Glomerular endothelial cell (primary cell): Measurements from ENCODE around the gene HOTAIR. TPM values are rescaled to one million over a fixed set of nuclear protein-coding genes. Genes with fewer than 3 reads are reported as not detected.

ENCODE experiments used
- DNase-seq: peaks from one replicate; pipeline ENCODE4 v3.0.0-alpha.2; 2011; ENCODE audit warnings: low read depth, low spot score; ENCODE audit errors: extremely low read depth
- total RNA-seq: library from RNA; depleted of rRNA; stranded (reverse); fragments of >200 nt; gene quantifications from 2 replicates; pipeline ENCODE4 v1.2.3, GENCODE V29; 2015

HOTAIR gene
- total RNA-seq, 1 donor from 2014 or later = 0.12 TPM

DNA sequence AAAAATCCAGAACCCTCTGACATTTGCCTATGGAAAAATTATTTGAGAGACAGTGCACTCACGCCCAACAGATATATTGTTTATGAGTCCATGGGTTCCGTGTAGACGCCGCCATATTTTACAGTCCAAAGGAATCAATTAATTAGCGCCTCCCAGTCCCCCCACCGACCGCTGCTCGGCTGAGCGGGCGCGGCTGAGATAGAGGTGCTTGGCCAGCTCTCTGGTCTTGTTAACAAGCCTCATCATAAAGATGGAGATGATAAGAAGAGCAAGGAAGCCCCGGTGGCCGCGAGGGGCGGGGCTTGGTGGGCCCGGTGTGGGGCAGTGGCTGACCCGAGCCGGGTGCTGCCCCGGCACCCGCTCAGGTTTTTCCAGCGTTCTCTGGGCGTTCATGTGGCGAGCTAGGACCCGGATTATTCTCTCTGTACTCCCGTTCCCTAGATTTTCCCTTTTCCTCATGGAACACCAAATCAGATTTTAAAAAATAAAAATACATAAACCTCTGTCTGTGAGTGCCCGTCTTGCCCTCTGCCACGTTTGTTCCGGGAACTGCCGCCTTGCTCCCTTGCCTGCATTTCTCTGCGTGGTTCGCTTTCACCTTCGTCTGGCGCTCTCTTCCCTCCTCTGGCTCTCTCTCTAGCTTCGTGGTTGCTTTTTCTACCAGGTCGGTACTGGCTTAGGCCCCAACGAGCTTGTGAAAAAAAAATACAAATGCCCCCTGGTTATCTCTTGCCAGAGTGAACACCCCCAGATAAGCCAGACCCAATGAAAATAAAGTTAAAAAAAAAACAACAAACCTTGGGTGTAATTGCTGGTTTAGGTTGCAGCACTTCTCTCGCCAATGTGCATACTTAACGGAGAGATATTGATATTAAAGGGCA lies 11.1 kb downstream of the HOTAIR start:
- no peak for DNase-seq

DNA sequence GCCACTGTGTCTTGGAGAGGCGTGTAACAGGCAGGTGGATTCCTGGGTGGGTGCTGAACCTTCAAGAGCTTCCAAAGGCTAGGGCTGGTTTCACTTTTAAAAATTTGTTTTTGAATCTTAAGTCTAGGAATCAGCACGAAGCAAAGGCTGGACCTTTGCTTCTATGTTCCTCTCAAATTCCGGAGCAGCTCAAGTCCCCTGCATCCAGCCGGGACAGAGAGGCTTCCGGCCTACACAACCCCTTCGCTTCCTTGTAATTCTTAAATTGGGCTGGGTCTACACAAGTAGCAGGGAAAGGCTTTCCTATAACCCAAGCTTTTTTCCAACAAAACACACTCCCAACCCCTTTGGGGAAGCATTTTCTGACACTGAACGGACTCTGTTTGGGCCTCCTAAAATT lies 11.7 kb downstream of the HOTAIR start:
- no peak for DNase-seq

DNA sequence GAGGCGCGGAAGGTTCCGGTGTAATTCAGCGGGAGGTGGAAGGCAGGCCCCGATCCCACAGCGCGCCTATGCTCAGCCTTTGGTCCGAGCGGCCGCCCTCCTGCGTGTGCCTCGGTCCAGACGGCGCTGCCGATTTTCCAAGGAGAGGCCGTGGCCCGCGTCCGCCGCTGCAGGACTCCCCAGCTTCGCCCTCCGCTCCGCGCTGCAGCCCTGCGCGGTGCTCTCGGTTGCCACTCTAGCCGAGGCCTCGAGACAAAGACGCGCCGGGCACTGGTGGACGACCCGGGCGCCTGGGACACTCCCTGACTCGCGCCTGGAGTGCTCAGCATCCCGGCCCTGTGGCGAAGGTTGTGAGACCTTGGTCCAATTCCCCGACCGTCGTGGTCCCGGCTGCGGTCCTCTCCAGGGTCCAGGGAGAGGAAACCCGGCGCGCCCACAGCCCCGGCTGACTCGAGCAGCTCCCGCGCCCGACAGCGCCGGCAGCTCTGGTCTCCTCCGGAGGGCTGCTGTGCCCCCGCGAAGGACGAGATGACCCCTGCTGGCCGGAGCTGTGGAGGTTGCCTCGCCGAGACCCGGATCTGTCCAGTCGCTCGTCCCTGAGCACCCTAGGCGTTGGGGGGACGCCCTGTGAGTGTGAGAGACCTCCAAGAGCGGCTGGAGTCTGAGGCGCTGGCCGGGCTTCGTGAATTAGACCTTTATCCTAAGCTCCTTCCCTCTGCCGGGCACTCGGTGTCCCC lies 13.6 kb downstream of the HOTAIR start:
- no peak for DNase-seq

DNA sequence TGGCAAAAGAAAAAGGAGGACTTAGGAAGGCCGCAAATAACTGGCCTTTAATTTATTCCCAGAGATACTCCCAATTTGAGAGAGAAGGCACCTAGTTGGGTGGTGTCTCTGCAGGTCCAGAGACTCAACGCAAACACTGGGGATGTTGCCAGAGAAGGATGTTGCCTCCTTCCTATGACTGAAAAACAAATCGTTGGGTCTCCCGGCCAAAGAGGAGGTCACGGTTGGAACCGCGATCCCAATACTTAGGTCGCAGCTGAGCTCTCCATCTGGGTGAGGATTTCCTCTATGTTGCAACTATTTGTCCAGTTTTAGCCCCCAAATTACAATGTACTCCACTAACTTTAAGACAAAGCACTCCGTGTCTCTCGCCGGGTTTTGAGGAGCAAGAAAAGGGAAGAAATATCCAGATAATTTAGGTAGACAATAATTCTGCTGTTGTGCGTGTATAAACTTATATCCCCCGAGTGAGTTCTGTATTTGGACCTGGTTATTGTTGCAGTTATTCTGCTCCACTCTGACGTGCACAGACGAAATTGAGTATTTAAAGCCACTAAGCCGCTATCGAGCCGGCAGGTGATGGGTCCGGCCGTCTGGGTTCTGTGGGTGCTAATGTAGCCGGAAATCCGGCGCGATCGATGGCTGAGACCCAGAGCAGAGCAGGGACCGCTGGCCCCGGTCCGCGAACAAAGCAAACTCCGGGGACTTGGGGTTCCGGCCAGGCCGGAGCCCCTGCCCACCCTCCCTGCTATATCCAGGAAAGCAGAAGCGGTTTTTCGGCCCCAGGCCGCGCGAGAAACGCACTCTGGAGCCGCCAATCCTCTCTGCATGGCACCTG lies 14.3 kb downstream of the HOTAIR start:
- no peak for DNase-seq

DNA sequence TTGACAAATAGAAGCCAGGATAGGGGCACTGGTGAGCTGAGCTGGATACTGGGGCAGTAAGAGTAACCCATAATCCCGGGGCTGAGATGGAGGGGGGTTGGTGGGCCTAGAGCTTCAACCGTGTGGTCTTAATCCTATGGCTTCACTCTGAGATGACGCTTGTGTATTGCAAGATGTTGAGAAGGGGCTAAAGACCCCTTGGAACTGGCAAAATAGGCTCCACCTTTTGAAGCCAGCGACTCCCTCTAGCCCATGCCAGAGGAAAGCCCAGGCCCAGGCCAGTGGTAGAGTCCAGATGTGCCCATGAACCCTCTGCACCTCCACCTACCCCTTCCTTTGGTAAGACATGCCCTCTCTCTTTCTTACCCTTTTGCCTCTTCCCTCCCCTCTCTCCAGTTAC lies 15.4 kb downstream of the HOTAIR start:
- DNase-seq = no peak

DNA sequence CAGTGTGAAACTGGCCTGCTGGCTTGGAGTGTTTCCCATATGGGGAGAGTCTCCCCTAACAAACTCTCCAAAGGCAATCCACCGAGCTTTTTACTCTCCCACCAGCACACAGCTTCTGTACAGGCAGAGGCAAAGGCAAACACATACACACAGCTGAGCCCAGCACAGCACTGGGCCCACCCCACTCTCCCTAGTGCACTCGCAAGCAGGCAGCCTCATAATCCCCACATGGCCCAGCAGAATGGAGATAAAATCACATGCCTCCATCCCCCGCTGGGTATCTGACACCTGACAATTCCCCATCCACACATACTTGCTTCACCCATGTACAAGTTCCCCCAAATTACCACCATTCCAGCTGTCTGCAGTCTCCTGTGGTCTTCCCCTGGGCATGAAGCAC lies 16.6 kb downstream of the HOTAIR start:
- no peak for DNase-seq

DNA sequence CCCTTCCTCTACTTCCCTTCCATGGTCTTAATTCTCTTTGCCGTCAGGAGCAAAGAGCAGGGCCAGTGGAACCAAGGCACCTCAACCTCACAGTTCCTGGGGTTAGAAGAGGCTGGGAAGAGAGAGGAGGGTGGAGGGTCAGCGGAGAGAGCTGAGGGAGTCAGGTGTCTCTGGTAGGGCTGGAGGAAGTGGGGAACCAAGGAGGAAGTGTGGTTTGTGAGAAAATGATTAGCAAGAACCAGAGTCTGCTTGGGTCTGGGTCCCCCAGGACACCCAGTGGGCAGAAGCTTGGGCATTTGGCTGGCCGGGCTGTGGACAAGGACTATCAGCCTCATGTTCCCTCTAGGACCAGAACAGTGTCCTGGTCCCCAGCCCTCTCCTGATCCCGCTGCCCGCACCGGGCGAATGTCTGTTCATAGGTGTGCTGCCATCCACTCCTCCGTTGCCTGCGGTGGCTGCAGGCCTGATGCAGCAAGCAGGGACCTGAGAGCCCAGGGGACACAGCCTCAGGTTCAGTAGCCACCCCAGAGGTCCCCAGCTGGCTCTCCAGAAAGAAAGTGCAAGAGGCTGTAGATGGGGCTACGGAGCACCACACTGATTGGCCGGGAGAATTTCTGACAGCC lies 17.7 kb downstream of the HOTAIR start:
- DNase-seq = no peak

DNA sequence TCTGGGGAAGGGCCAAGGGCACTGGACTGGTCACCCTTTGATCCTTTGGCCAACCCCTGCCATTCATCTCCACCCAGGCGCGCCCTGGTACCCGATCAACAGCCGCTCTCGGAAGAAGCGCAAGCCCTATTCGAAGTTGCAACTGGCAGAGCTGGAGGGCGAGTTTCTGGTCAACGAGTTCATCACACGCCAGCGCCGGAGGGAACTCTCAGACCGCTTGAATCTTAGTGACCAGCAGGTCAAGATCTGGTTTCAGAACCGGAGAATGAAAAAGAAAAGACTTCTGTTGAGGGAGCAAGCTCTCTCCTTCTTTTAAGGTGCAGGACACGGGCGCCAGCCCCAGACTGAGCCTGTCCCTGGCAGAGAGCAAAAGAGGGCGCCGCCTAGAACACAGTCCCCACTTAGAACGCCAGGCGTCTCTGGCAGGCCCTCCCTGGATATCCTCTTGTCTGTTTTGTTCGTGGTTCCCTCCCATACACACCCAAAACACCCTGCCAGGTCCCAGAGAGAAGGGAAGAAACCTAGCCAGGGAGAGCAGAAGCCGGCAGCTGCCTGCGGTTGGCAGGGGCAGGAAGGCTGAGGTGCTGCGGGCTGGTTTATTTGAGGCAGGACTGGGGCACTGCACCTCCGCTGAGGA lies 18.4 kb downstream of the HOTAIR start:
- DNase-seq = no peak

DNA sequence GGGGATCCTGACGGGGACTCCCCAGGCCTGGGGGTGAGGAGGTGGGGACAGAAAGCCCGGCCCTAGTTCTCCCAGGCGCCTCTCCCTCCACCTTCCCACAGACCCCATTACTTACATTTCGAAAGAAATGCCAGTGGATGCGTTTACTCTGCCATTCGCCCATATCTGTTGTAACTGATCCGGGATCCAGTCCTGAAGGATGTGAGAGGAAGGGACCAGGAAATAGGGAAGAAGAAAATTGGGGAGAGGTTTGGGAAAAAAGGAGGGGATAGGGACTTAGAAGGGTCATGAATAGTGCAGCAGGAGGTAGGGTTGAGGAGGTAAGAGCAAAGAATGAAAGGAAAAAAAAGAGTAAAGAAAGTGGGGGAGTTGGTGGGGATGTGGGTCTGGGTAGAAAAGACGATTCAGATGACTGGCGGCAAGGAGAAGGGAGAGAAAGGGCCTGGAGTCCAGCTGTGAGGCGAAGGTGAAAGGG lies 18.9 kb downstream of the HOTAIR start:
- no peak for DNase-seq

DNA sequence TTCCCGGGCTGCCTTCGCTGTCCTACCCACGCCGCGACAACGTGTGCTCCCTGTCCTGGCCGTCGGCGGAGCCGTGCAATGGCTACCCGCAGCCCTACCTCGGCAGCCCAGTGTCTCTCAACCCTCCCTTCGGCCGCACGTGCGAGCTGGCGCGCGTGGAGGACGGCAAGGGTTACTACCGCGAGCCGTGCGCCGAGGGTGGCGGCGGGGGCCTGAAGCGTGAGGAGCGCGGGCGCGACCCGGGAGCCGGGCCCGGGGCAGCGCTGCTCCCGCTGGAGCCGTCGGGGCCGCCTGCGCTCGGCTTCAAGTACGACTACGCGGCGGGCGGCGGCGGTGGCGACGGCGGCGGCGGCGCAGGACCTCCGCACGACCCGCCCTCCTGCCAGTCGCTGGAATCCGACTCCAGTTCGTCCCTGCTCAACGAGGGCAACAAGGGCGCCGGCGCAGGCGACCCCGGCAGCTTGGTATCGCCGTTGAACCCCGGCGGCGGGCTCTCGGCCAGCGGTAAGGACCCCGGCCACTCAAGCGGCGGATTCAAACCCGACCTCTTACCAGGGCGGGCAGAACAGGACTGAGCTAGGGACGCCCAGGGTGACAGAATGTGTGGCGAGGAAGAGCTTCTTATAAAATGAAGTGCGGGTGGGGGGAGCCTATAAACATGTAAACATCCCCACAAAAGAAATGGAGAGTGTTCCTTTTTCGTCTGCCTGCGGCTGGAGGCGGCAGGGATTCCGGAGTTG lies 19.5 kb downstream of the HOTAIR start:
- DNase-seq = no peak

DNA sequence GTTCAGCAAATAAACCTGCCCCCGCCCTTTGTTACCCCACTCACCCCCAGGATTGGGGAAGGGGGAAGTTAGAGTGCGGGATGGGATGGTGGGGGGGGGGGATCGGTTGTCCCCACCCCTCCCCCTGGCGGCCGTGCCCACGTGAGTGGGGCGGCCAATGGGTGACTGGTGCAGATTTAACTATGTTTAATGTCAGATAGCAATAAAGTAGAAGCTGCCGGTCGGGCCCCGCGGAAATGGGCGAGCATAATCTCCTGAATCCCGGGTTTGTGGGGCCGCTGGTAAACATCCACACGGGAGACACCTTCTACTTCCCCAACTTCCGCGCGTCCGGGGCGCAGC lies 20.1 kb downstream of the HOTAIR start, which contains the start of gene HOXC12:
Gene HOXC12 (plus strand): TSS at position 210 of the 342 bp plus-strand sequence. CDS start 27 bp downstream, at position 237.
- DNase-seq = no peak

DNA sequence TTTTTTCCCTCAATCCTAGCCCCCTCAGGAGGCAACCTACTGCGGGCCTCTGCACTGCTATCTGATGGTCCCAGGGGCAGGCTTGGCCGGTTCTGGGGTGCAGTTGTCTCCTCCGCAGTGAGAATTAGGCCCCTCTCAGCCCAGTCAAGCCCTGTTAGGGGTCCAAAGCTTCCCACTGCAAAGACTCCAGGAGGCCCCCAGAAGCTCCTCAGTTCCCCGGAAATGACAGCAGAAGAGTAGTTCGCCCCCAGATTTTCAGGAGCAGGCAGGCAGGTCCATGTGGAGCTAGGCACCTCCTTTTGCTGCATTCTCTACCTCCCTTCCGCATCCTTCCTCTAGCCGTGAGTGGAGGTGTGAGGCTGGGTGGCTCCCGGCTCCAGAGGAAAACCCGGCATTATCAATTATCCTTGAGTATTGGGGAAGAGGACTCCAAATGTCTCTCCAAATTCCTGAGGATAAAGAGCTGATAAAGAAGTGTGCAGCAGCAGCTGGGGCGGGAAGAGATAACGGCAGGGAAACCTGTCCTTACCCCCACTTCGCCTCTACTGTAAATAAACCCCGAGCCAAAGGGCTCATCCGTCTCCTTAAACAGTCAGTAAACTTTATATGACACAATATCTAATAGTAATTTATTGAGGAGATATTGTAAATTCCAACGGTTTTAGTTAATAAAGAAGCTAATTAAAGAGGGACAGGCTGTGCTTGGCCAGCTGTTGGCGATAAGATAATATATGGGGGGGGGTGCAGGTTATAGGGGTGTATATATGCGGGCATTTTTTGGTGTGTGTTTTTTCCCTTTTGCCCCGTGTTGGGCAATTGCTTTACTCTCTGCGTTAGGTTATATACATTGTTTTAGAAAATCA lies 20.7 kb downstream of the HOTAIR start:
- no peak for DNase-seq

DNA sequence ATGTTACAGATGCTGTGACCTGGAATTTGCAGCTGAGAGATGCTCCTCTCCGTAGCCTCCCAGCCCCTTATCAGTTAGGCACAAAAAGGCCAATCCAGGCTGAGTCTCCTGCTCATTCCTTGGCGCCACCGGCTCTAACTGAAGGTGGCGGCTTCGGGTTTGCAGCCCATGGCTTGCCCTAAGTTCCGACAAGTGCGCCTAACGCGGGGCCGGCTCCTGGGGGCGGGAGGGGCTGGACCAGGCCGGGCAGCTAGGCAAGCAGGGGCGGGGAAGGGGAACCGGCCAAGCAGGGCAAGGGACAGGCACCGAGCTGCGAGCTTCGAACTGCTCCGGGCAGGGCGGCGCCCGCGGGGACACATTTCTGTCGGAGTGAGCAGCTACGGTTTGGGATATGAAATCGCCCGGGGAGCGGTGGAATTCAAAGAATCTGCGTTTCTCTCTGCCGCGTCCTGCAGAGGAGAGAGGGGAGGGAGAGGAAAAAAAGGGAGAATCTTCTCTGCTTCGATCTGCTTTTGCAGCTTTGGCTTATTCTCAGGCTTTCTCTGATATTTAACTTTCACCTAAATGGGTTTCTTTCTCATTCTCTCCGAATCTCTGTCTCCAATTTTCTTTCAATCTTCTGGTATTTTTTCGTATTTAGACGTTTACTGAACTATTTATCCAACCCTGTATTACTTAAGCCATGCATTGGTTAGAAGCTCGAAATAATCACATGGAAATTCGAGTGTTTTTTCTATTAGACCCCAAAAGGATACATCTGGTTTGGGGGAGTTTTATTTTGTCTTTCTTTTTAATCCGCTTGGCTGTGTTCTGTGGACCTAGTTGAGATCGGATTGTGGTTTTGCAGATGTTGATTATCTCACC lies 21.7 kb downstream of the HOTAIR start:
- no peak for DNase-seq

DNA sequence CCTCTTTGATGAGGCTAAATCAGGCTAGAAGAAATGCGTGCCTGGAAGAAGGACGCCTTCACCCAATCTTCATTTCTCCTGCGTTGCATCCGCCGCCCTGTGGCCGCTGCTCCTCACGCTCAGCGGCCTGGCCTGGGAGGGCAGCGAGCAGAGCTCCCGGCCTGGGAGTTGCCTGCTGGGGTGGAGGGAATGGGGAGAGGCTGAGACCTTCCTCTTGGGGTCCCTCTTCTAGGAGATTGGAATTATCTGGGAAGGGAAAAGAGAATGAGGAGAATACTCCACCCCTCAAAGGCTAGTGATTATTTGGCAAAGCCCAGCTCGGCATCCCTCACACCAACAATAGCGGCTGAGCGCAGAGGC lies 22.4 kb downstream of the HOTAIR start:
- no peak for DNase-seq

DNA sequence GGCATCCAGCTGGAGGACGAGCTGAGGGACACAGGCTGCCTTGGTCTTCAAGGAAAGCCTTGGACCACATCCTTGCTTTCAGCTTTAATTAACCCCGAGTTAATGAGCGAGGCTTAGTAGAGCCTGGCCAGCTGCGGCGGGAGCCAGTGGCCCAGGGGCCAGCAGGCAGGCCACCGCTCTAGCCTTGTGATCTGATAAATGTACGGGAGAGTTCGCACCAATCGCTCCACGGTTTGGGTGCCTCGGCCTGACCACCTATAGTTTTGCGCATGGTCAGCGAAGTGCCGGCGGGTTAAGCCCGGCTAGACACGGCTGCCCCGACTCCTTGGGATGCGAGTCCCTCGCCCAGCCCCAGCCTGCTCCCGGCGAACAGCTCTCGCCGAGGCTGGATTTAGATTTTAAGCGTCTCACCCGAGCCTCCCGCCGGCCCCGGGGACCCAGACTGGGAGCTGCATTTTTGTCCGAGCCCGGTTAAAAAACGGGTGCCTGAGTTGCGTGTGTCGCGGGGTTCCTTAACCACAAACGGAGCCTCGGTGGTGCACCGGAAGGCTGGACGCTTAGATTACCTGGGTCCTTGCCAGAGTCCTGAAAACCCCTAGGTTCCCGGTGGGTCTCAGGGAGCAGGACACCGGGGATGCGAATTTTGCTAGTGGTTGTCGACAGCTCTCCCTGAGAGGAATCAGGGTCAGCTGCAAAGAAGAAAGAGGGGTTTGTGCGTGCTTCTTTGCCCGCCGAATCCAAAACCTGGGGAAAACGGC lies 23.0 kb downstream of the HOTAIR start:
- no peak for DNase-seq

DNA sequence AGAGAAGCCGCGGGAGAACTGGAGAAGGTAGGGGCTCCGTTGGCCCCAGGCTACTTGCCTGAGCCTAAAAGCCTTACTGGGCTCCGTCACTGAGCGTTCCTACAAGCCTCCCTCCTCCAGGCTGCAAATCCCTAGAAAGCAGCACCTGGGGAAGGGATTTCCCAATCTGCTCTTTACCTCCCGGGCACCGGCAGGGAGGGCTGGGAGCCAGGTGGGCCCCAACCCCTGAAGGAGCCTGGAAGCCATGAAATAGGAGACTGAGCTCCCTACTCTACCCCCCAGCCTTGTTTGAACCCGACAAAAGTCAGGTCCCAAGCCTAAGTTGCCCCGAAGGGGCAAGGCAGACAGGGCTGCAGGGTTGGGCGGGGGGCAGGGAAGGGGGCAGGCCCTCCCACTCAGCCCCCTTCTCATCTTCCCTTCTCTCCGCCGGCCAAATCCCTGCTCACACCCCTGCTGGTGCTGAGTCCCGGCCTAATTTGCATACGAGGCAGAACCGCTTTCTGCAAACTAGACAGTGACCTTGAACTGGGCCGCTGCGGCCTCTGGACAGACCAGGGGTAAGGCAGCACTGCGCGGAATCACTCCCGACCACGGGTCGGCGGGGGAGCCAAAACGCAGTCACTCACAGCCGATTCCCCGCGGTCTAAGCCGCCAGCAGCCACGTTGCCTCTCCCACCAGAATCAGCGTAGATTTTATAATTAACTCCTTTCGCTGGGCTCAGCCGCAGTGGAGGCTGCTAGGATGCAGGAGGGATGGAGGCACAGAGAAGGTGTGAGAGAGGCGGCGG lies 23.8 kb downstream of the HOTAIR start:
- no peak for DNase-seq
